Left colon (tissue), 2 donors: Measurements from ENCODE around the gene TGFBR1. TPM values are rescaled to one million over a fixed set of nuclear protein-coding genes. Genes with fewer than 3 reads are reported as not detected.

ENCODE experiments used
- ATAC-seq: fragments of 200-7000 bp; cut with Tn5 transposase; one replicate; pipeline ENCODE4 v1.9.1; 2020; ENCODE audit warnings: mild to moderate bottlenecking, moderate library complexity
- DNase-seq, 2 donors: peaks; one replicate each; pipeline ENCODE4 v3.0.0-alpha.2; 2020
- intact Hi-C, 2 donors: fragments of 100-400 bp; cut with DNase I in 1 of 2; cut with micrococcal nuclease in 1 of 2; formaldehyde crosslinking; loops; one replicate each; pipeline versions ENCODE4 v1.11.2 to v1.14.0; 2022; cut with DNase I, micrococcal nuclease
- total RNA-seq, 2 donors: library from RNA; stranded (reverse); fragmentation: NEBNext Ultra II Directional; extraction: Animal tissue kit (Norgen Biotek cat#: 25700); gene quantifications; one replicate each; pipeline ENCODE4 v1.2.1, GENCODE V29; 2021
- donor health status: DM: no; HTN: no; CAD: no.
- donor health status: DM: yes; HTN: yes; CAD: no.

Gene TGFBR1
- total RNA-seq, 2 donors from 2014 or later = 25.3 to 36.9 TPM

DNA sequence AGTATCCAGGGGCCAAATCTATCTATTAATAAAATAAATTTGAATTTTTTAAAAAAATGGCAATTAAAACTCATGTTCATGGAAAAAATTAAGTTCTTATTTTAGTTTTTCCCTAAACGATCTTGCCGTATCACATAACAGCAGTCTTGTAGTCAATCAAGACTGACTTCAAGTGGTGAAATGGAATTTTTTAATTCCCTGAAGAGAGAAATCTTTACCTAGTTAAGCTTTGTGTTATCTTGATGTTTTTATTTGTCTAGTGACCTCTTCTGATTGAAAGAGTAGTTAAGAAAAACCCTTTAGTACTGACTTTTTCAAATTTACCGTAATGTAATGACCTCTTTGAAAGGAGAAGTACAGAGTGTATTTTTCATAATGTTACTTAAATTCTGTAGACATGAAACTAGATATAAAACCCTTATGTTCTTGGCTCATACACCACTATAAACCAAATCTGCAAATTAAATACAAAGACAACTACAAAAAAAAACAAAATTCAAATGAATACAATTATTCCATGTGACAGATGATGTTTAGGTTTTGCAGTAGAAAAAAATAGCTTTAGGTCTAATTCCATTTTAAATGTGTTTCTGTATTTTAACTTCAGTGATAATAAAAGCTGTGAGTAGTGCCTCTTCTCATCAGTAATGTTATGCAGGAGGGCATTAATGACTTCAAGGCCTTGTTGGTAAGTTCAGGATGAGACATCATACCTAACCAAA, 19.8 kb downstream of the TGFBR1 start:
- intact Hi-C loops = no loop called here
- ATAC-seq (no peak), DNase-seq (no peak)

DNA sequence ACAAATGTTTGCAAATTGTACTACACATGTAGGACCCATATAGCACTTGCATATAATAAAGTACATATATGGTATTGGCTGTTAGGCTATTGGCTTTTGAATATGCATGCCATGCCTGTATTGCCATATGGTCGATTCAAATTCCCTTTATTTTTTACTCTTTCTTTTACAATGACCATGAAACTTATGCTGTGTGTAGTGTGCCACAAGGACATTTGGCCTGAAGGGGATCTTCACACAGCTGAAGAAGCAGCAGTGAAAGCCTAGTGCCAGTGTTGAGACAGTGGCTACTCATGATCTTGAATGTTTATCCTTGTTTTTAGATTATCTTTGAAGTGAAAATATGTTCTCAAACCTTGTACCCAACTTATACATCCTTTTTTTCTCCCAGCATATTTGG, 20.5 kb downstream of the TGFBR1 start:
- intact Hi-C loops = no loop called here
- ATAC-seq = no peak
- DNase-seq = no peak

DNA sequence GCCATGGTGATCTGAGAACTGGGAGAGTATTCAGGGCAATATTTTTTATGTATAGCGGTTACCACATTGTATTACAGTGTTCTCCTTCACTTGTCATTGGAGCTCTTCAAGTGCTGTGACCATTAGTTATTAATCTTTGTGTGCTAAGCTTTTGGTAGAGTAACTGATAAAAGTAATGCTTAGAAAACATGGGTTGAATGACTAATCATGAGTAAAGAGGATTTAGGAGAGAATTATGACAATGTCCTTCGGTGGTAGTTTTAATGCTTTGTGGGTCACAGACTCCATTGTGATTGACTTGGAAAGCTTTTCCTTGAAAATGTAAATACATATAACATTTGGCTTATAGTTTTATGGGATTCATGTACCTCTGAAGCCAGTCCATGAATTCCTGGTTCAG, 21.4 kb downstream of the TGFBR1 start:
- intact Hi-C loops = no loop called here
- ATAC-seq (no peak), DNase-seq (no peak)

DNA sequence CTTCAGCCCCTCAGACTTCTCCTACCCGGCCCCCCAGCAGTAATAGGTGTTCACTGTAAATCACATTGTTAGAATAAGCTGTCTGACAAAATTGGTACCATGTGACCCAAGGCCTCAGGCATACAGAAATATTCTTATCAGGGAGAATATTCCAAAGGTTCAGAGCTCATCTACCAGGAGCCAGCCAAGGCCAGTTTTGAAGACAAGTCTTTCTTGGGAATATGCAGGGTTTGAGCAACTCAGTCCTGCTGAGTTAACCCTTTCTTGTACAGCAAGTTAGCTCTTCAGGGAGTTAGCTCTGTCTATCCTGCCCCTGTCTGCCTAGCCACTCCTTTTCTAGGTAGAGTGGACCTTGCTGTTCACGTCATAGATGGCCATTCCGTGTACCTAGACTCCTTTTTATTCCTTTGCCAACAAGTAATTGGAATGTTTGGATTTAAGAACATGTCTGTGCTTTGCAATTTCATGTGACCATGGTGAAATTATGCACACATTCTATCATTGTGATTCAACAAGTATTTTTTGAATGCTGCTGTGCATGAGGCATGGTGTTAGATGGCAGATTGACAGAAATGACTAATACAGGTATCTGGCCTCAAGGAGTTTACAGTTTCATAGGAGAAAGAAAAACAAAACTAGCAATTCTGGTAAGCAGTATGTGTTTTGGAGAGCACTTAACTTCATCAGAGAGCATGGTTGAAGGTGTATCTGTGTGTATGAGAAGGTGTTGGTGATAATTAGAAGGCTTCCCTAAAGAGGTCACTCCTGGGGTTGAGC, 22.6 kb downstream of the TGFBR1 start:
- DNase-seq (no peak), ATAC-seq (no peak)
- intact Hi-C loops = no loop called here

DNA sequence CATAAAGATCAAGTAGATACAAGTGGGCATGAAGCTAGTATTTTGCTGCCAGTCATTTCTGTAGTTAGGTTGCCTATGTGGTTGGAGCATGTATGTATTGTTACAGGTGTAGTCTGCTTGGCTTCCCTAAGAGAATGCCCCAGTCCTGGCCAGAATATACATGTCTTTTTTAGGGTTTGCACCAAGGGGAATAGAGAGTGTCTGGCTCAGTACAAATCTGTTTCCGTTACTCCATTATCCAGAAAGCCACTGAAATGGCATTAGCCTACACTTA, 23.2 kb downstream of the TGFBR1 start:
- DNase-seq (no peak), ATAC-seq (no peak)
- intact Hi-C loops = no loop called here

DNA sequence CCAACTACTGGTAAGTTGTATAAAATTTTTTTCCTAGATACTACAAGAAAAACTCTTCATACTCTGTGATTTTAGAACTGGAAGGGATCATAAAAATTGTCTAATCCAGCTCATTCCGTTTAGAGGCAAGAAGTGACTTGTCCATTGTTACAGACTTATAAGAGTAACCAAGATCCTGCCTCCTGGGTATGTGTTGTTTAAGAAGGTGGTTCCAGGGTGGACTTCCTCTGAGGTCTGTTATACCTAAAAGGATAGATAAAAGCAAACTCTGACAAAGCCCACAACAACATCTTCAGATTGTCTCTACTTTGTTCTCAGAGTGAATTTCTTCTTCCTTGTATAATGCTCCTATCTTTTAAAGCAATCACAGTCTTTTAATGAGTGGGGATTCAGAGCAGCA, 24.2 kb downstream of the TGFBR1 start:
- ATAC-seq (no peak), DNase-seq (no peak)
- intact Hi-C loops = no loop called here

DNA sequence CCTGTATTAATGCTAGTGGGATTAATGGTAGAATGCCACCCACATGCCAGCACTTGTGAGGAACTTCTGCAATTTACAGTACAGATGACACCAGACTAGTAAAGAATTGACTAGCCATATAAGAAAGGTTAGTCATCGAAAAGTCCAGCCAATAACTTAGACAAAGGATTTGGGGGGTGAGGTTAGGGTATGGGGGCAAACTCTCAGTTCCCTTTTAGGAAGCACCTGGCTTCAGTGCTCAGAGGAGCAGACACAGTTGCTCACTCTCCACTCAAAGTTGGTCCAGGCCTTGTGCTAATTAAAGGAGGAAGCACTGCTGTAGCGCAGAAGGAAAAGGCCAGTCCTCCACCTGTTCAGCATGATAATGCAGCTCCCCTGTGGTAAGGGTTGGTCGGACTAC, 25.2 kb downstream of the TGFBR1 start:
- DNase-seq (no peak), ATAC-seq (no peak)
- intact Hi-C loops = no loop called here

DNA sequence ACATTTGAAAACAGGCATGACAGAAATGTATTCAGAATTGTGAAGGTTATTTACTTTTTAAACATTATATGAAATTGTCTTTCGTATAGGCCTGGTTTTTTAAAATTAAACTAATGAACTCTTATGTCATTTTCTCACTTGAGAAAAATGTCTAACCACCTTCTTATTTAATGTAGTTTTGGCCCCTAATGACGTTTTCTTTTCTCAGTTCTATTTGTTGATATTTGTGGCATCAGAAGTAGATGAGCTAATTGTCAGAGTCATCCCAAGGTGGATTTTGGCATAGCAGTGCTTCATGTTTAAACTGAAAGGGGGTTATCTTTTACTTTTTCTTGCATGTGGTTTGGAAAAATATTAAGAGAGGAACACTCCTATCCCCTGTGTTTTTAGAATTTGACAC, 28.2 kb downstream of the TGFBR1 start:
- no peak for ATAC-seq

DNA sequence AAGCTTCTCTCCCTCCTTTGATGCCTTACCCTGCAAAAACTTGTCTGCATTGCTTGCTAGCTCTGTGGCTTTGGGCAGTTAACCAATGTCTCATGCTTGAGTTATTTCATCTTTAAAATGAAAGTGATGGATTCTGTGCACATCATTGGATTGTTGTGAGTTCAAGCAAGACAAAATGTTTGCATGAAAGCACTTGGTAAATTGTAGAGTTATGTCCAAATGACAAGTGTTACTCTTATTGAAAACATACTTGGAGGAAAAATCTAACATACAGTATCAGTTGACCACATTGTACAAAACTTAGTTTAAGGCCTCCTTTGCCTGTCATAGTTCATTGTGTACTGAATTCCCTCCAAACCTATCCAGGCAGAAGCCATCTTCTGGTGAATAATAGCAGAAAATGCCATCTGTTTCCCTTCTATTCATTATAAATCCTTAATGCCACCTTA, 30.0 kb downstream of the TGFBR1 start:
- intact Hi-C loops = no loop called here
- DNase-seq = no peak
- ATAC-seq = no peak

More for the DNA sequence above, 28.2 kb downstream of the TGFBR1 start:
- intact Hi-C loops = no loop called here
- no peak for DNase-seq

DNA sequence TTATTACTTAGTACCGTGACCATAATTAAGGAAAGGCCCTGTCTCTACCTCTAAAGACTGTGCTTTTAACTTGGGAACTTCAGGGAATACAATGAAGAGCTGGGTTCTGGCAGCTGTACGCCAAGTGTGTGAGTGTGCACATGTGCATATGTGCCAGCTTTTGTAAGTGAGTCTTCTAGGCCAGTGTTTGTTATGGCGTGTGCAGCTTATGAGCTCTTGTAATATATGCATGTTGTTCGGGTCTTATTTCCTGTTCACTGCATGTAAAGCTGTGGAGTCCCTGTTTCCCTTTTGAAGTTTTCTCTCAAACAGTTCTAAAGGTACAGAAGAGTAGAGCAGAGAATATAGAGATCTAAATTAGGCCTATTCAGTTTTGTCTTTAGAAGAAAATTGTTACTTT, 30.5 kb downstream of the TGFBR1 start:
- intact Hi-C loops = no loop called here
- ATAC-seq (no peak), DNase-seq (no peak)

DNA sequence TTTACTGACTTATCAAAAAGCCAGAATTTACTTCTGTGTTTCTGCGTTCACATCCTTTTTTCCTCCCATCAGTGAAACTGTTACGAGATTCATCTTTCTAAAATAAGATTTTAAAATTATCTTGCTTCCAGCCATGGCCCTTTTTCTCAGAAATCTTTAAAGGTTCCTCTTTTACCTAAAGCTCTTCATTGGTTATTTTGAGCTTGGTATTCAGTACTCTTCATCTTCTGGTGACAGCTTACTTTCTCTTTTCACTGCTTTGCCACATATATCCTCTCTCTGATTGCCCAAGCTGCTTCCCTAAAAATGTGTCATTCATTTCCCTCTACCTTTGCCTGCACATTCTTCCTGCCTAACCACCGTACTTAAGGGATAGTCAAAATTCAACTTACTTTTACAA, 32.3 kb downstream of the TGFBR1 start:
- DNase-seq (no peak), ATAC-seq (no peak)
- intact Hi-C loops = no loop called here

DNA sequence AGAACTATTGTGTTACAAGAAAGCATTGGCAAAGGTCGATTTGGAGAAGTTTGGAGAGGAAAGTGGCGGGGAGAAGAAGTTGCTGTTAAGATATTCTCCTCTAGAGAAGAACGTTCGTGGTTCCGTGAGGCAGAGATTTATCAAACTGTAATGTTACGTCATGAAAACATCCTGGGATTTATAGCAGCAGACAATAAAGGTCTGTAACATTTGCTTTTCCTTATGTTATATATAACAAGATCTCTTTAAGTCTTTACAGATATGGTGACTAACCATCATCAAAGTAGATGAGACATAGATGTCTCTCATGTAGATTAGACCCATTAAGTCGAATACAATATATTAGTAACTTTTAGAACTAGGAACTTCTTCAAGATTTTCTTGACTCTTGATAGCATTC, 33.0 kb downstream of the TGFBR1 start:
- intact Hi-C loops = no loop called here
- DNase-seq (no peak), ATAC-seq (no peak)

DNA sequence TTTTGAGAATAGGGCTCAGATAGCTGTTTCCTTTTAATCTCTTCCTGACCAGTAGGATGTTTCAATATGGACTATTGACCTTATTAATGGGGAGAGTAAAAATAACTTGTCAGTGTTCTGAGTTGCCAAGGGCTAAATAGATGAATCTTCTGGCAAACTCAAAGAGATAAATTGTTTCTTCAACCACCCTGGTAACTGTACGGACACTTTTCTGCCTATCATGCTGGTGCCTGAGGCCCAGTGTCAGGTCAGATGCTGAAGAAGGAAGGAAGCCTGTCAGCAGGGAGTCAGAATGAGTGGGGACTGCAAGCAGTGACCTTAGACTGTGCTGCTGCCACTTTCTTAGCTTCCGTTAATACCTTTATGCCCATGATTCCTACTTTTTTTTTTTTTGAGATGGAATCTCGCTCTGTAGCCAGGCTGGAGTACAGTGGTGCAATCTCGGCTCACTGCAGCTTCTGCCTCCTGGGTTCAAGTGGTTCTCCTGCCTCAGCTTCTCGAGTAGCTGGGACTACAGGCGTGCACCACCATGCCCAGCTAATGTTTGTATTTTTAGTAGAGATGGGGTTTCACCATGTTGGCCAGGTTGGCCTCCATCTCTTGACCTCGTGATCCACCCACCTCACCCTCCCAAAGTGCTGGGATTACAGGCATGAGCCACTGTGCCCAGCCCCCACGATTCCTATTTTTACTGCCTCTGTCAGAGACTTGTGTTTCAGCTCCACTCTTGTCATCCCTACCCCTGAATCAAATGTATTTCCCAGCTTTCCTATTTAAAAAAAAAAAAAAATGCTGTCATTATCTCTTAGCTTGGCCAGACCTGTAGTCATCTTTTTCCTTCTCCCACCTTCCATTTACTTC, 33.7 kb downstream of the TGFBR1 start:
- ATAC-seq (no peak), DNase-seq (no peak)
- intact Hi-C loops = no loop called here

DNA sequence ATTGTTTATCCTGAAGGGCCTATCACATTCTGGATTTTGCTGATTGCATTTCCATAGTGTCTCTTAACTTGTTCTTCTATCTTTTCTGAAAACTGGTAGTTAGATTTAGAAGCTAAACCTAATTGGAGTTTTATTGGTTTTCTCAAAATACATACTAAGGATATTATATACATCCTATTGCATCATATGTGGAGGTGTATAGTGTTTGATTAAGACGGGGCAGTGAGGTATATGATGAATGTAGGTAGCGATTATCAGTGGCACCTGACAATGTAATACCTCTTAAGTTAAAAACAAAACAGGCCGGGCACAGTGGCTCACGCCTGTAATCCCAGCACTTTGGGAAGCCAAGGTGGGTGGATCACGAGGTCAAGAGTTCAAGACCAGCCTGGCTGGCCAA, 35.0 kb downstream of the TGFBR1 start:
- DNase-seq (no peak), ATAC-seq (no peak)
- intact Hi-C loops = loop anchor here in 1 of 2 donors (5.0 kb wide), 2 partner anchors 138 to 278 kb away; no protein-coding TSS in a partner anchor

DNA sequence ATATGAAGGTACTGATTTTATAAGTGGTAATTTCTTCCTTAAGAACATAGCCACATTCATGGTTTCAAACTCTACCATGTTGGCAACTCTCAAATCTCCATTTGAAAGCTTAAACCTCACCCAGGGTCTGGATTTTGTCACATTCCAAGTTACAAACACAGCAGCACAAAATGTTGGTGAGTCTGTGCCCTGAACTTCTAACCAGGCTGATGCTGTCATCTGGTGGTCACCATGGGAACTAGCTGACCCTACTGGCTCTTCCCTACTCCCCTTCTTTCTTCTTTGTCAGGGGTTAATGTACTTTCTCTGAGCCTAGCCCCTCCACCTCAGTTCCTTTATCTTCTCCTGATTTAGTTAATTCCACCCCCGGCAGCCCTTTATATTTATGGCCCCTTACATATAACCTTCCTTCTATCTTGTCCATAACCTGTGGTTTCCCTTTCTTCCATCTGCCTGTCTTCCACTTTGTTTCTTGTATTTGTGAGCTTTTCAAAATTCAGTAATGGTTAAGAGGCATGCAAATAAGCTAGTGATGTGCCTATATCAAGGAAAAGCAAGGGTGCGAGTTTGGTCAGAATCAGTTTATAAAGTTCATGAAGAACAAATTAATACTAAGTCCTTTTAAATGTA, 35.9 kb downstream of the TGFBR1 start:
- intact Hi-C loops = loop anchor here in 1 of 2 donors (5.0 kb wide), 2 partner anchors 138 to 278 kb away; no protein-coding TSS in a partner anchor
- ATAC-seq = peak; percentile 69
- DNase-seq = peak in 1 of 2 donors; percentile 31

DNA sequence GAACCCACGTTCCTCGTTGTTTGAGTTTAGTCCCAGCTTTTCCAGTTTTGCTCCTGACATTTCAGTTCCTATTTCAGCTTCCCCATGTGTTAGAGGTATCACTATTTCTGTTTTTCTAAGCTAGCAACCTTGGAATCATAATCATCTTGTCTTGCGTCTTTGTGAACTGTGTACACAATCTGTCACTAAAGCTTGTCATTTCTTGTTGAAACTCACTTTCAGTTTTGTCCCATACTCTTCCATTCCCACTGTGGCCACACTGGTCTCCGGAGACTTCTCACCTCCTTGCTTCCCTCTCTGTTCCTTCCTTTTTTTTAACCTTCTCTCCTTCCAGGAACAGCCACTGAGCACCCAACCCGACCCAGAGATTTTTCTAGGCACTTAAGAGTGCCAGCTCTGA, 36.9 kb downstream of the TGFBR1 start:
- DNase-seq = no peak
- peak; percentile 67 for ATAC-seq
- intact Hi-C loops = loop anchor here in 1 of 2 donors (5.0 kb wide), 2 partner anchors 140 to 280 kb away; no protein-coding TSS in a partner anchor

DNA sequence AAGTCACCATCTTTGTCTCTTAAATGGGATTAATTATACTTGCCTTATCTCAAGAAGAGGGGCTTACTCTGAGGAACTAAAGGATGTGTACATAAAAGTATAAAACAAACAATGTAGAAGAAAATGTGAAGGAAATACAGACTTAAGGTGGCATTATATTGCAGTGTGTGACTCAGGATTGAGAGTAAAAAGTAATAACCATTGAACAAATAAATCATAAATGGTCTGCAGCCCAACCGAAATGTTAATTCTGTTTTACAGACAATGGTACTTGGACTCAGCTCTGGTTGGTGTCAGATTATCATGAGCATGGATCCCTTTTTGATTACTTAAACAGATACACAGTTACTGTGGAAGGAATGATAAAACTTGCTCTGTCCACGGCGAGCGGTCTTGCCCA, 37.4 kb downstream of the TGFBR1 start:
- intact Hi-C loops = loop anchor here in 1 of 2 donors (5.0 kb wide), 2 partner anchors 140 to 280 kb away; no protein-coding TSS in a partner anchor
- DNase-seq (no peak), ATAC-seq (peak; percentile 88)

DNA sequence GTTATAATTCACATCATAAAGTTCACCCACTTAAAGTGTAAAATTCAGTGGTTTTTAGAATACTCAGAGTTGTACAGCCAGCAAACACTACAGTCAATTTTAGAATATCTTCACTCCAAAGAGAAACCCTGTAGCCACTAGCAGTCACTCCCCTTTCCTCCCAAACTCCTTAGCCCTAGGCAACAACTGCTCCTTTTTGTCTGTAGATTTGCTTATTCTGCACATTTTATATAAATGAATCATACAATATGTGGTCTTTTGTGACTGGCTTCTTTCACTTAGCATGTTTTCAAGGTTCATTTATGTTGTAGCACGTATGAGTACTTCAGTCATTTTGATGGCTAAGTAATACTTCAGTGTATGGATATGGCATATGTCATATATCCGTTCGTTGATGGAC, 38.7 kb downstream of the TGFBR1 start:
- ATAC-seq (no peak), DNase-seq (no peak)
- intact Hi-C loops = loop anchor here in 1 of 2 donors (5.0 kb wide), 2 partner anchors 141 to 281 kb away; no protein-coding TSS in a partner anchor

DNA sequence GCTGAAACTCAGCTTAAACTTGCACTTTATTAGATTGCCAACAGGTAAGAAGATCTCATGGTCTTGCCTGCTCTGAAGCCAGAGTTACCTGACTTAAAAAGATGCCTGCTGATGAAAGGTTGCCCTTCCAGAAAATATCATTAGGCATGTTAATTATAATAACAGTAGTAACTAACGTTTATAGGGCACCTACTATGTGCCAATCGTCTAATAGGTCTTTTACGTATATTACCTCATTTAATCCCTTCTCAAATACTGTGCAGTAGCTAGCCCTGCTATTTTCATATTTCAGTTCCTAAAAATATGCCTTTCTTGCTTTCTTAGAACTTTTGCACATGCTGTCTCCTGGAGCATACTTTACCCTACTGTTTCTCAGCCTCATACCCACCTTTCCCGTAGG, 40.1 kb downstream of the TGFBR1 start:
- no peak for DNase-seq
- intact Hi-C loops = loop anchor here in 1 of 2 donors (5.0 kb wide), 2 partner anchors 143 to 283 kb away; no protein-coding TSS in a partner anchor
- no peak for ATAC-seq
